Memory B cell (primary cell): Measurements from ENCODE around the gene HSF2BP.
"Not testable (repeated sequence)": the region's sequence is repeated elsewhere in the genome, so short reads cannot be mapped to it uniquely, and the experiment has no call there.

Experiments
- ATAC-seq: fragments of 150-1000 bp; cut with Tn5 transposase; 2 replicates; pipeline ENCODE4 v1.10.0; 2021; ENCODE audit warnings: low read depth, mild to moderate bottlenecking, moderate library complexity
- DNase-seq, 2 donors: peaks; one replicate each; pipeline ENCODE4 v3.0.0; 2022; ENCODE audit warnings: low spot score in 2 of 2
- H3K27ac Mint-ChIP-seq: one replicate; pipeline ENCODE4 v1.8.0; 2022; ENCODE audit warnings: mild to moderate bottlenecking, moderate library complexity, mixed read lengths
- H3K27me3 Mint-ChIP-seq: one replicate; pipeline ENCODE4 v1.8.0; 2022; ENCODE audit warnings: mixed read lengths
- H3K36me3 Mint-ChIP-seq: one replicate; pipeline ENCODE4 v1.8.0; 2022; ENCODE audit warnings: mild to moderate bottlenecking, mixed read lengths
- H3K4me1 Mint-ChIP-seq: one replicate; pipeline ENCODE4 v1.8.0; 2022; ENCODE audit warnings: mixed read lengths
- H3K4me3 Mint-ChIP-seq: one replicate; pipeline ENCODE4 v1.8.0; 2022; ENCODE audit warnings: mild to moderate bottlenecking, moderate library complexity, mixed read lengths
- H3K9me3 Mint-ChIP-seq: one replicate; pipeline ENCODE4 v1.8.0; 2022; ENCODE audit warnings: mixed read lengths

Gene HSF2BP

GRCh38 chr21:43659136-43660000 lies at the start of gene HSF2BP, which contains the start of gene RRP1B:
HSF2BP (minus strand) TSS chr21:43659488; CDS start chr21:43658096, 1,392 bp downstream.
RRP1B (plus strand) TSS chr21:43659560; CDS start chr21:43659665, 105 bp downstream.
- Mint-ChIP-seq H3K4me1 (peaks cover 18% of the 10 kb centered on the region), H3K4me3 (peak within 1 kb of the TSS; percentile 91)

GRCh38 chr21:43708745-43709381 lies 49.6 kb upstream of the HSF2BP start:
- ATAC-seq (no peak), DNase-seq (no peak)
- H3K27ac Mint-ChIP-seq, result no peak overlapping the region
- H3K4me1 Mint-ChIP-seq, result no peaks in the 10 kb centered on the region
- no peak overlapping the region for H3K4me3 Mint-ChIP-seq
- peaks cover 8% of the 10 kb centered on the region for H3K27me3 Mint-ChIP-seq
- no peaks in the 10 kb centered on the region for H3K36me3 Mint-ChIP-seq
- H3K9me3 Mint-ChIP-seq, result no peaks in the 10 kb centered on the region

More at GRCh38 chr21:43659136-43660000, at the start of gene HSF2BP, which contains the start of gene RRP1B:
- ATAC-seq (peak; percentile 91), DNase-seq (peak; percentile 72 to 88)
- Mint-ChIP-seq H3K27ac (peak within 1 kb of the TSS; percentile 88), H3K9me3 (no peaks in the 10 kb centered on the region), H3K27me3 (no peaks in the 10 kb centered on the region), H3K36me3 (peaks cover 4% of the 10 kb centered on the region)

- Mint-ChIP-seq H3K4me1 (peaks cover 6% of the 10 kb centered on the region), H3K4me3 (no peak overlapping the region), H3K27me3 (peaks cover 10% of the 10 kb centered on the region), H3K9me3 (no peaks in the 10 kb centered on the region), H3K36me3 (no peaks in the 10 kb centered on the region), H3K27ac (no peak overlapping the region)
- no peak for DNase-seq
- ATAC-seq, result no peak
These were observed 48.2 kb upstream of the HSF2BP start for GRCh38 chr21:43707462-43707861.

- Mint-ChIP-seq H3K4me3 (peak overlapping the region; percentile 64), H3K9me3 (no peaks in the 10 kb centered on the region), H3K27me3 (peaks cover 3% of the 10 kb centered on the region), H3K36me3 (no peaks in the 10 kb centered on the region), H3K27ac (no peak overlapping the region), H3K4me1 (peaks cover 6% of the 10 kb centered on the region)
- no peak for DNase-seq
- ATAC-seq, result peak; percentile 70
These were observed 44.0 kb upstream of the HSF2BP start for GRCh38 chr21:43703035-43703880.

- H3K4me3 Mint-ChIP-seq, result peak overlapping the region; percentile 64
- peaks cover 3% of the 10 kb centered on the region for H3K27me3 Mint-ChIP-seq
- no peak for ATAC-seq
- peaks cover 6% of the 10 kb centered on the region for H3K4me1 Mint-ChIP-seq
- DNase-seq, result no peak
- H3K27ac Mint-ChIP-seq, result no peak overlapping the region
- H3K9me3 Mint-ChIP-seq, result no peaks in the 10 kb centered on the region
- H3K36me3 Mint-ChIP-seq, result no peaks in the 10 kb centered on the region
These were observed 43.4 kb upstream of the HSF2BP start for GRCh38 chr21:43702785-43703034.

GRCh38 chr21:43701936-43702784 lies 42.9 kb upstream of the HSF2BP start:
- Mint-ChIP-seq H3K27me3 (peaks cover 3% of the 10 kb centered on the region), H3K9me3 (no peaks in the 10 kb centered on the region), H3K4me1 (peaks cover 6% of the 10 kb centered on the region), H3K36me3 (no peaks in the 10 kb centered on the region), H3K4me3 (no peak overlapping the region), H3K27ac (no peak overlapping the region)
- DNase-seq (no peak), ATAC-seq (no peak)

- ATAC-seq, result no peak
- Mint-ChIP-seq H3K27ac (no peak overlapping the region), H3K4me1 (peaks cover 6% of the 10 kb centered on the region), H3K36me3 (peaks cover 4% of the 10 kb centered on the region), H3K27me3 (peaks cover 3% of the 10 kb centered on the region), H3K4me3 (no peak overlapping the region), H3K9me3 (no peaks in the 10 kb centered on the region)
- no peak for DNase-seq
These were observed 40.8 kb upstream of the HSF2BP start for GRCh38 chr21:43699933-43700599.

GRCh38 chr21:43699492-43699777 lies 40.1 kb upstream of the HSF2BP start:
- not testable (repeated sequence) for H3K4me1 Mint-ChIP-seq, ATAC-seq, H3K4me3 Mint-ChIP-seq, H3K36me3 Mint-ChIP-seq, H3K9me3 Mint-ChIP-seq, H3K27ac Mint-ChIP-seq, DNase-seq, H3K27me3 Mint-ChIP-seq

- ATAC-seq, result no peak
- Mint-ChIP-seq H3K4me1 (peaks cover 2% of the 10 kb centered on the region), H3K36me3 (peaks cover 11% of the 10 kb centered on the region)
These were observed 38.7 kb upstream of the HSF2BP start for GRCh38 chr21:43697758-43698643.

GRCh38 chr21:43696214-43696613 lies 36.9 kb upstream of the HSF2BP start:
- ATAC-seq (no peak), DNase-seq (no peak)
- no peaks in the 10 kb centered on the region for H3K27me3 Mint-ChIP-seq
- H3K9me3 Mint-ChIP-seq, result no peaks in the 10 kb centered on the region
- no peak overlapping the region for H3K4me3 Mint-ChIP-seq
- H3K27ac Mint-ChIP-seq, result no peak overlapping the region
- no peaks in the 10 kb centered on the region for H3K4me1 Mint-ChIP-seq
- H3K36me3 Mint-ChIP-seq, result peaks cover 11% of the 10 kb centered on the region

More at GRCh38 chr21:43697758-43698643, 38.7 kb upstream of the HSF2BP start:
- H3K27me3 Mint-ChIP-seq, result peaks cover 3% of the 10 kb centered on the region
- no peak overlapping the region for H3K4me3 Mint-ChIP-seq
- no peak overlapping the region for H3K27ac Mint-ChIP-seq
- H3K9me3 Mint-ChIP-seq, result no peaks in the 10 kb centered on the region
- DNase-seq, result no peak

GRCh38 chr21:43694437-43695079 lies 35.3 kb upstream of the HSF2BP start:
- H3K27me3 Mint-ChIP-seq, result no peaks in the 10 kb centered on the region
- no peaks in the 10 kb centered on the region for H3K4me1 Mint-ChIP-seq
- DNase-seq (no peak), ATAC-seq (no peak)
- H3K27ac Mint-ChIP-seq, result no peak overlapping the region
- H3K9me3 Mint-ChIP-seq, result no peaks in the 10 kb centered on the region
- peaks cover 17% of the 10 kb centered on the region for H3K36me3 Mint-ChIP-seq
- no peak overlapping the region for H3K4me3 Mint-ChIP-seq

- Mint-ChIP-seq H3K27ac (no peak overlapping the region), H3K9me3 (no peaks in the 10 kb centered on the region), H3K4me3 (no peak overlapping the region), H3K36me3 (peaks cover 17% of the 10 kb centered on the region), H3K4me1 (no peaks in the 10 kb centered on the region), H3K27me3 (no peaks in the 10 kb centered on the region)
- no peak for DNase-seq
- no peak for ATAC-seq
These were observed 34.7 kb upstream of the HSF2BP start for GRCh38 chr21:43693981-43694380.
